Gastroesophageal sphincter (tissue), 3 donors: ENCODE measurements around the gene SERGEF.

Experiments used
- POLR2A ChIP-seq, 2 donors: fragments of 450-650 bp; IDR thresholded peaks; one replicate each; pipeline ENCODE4 v1.6.1; 2017; ENCODE audit warnings: antibody characterized with exemption in 2 of 2, mild to moderate bottlenecking in 2 of 2, moderate library complexity in 1 of 2
- TF ChIP-seq, protein P1 (sequence below), 4 experiments: fragments of 200-600 bp in 2 of 4; fragments of 450-650 bp in 2 of 4; sonication (generic) in 1 of 4; IDR thresholded peaks; one replicate each; pipeline ENCODE4 v1.5.1; 2017 to 2019; ENCODE audit warnings: antibody characterized with exemption in 4 of 4, mild to moderate bottlenecking in 2 of 4, moderate library complexity in 2 of 4

GRCh38 chr11:17781626-17782025 is 231.2 kb downstream of the SERGEF start:
- no peak for TF ChIP-seq POLR2A (IDR thresholded peaks at IDR 0.05)
- TF ChIP-seq, protein P1, sequence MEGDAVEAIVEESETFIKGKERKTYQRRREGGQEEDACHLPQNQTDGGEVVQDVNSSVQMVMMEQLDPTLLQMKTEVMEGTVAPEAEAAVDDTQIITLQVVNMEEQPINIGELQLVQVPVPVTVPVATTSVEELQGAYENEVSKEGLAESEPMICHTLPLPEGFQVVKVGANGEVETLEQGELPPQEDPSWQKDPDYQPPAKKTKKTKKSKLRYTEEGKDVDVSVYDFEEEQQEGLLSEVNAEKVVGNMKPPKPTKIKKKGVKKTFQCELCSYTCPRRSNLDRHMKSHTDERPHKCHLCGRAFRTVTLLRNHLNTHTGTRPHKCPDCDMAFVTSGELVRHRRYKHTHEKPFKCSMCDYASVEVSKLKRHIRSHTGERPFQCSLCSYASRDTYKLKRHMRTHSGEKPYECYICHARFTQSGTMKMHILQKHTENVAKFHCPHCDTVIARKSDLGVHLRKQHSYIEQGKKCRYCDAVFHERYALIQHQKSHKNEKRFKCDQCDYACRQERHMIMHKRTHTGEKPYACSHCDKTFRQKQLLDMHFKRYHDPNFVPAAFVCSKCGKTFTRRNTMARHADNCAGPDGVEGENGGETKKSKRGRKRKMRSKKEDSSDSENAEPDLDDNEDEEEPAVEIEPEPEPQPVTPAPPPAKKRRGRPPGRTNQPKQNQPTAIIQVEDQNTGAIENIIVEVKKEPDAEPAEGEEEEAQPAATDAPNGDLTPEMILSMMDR (IDR thresholded peaks at IDR 0.05) = no peak
